ENCODE results near the gene TOP2A.

GRCh38 chr17:40366076-40366860 lies 51.4 kb downstream of the TOP2A start:
- no peak for TF ChIP-seq CTCF (conservative IDR thresholded peaks at IDR 0.05)
- no peak for TF ChIP-seq ZFX (IDR thresholded peaks at IDR 0.05)

All from C4-2B (cell line).